Skeletal muscle tissue (tissue), 4 donors: ENCODE measurements around the gene COG4. TPM values are rescaled to one million over a fixed set of nuclear protein-coding genes. Genes with fewer than 3 reads are reported as not detected.

Experiments used
- H3K27ac ChIP-seq: one replicate; pipeline ENCODE4 v1.7.0; 2013; ENCODE audit warnings: mild to moderate bottlenecking, low read depth, low read length, inconsistent platforms
- H3K27me3 ChIP-seq, 3 donors: one replicate each; pipeline ENCODE4 v1.7.0; 2013; ENCODE audit warnings: low read length in 3 of 3; ENCODE audit not compliant: control insufficient read depth in 3 of 3, insufficient read depth in 3 of 3
- H3K36me3 ChIP-seq, 3 donors: one replicate each; pipeline ENCODE4 v1.7.0; 2013; ENCODE audit warnings: low read length in 3 of 3; ENCODE audit not compliant: control insufficient read depth in 3 of 3, insufficient read depth in 3 of 3
- H3K4me1 ChIP-seq, 3 donors: one replicate each; pipeline ENCODE4 v1.7.0; 2013; ENCODE audit warnings: low read length in 3 of 3, mild to moderate bottlenecking in 3 of 3; ENCODE audit not compliant: control insufficient read depth in 3 of 3, insufficient read depth in 3 of 3
- H3K4me3 ChIP-seq, 3 donors: one replicate each; pipeline ENCODE4 v1.7.0; 2013; ENCODE audit warnings: low read length in 3 of 3
- H3K9ac ChIP-seq, 3 donors: one replicate each; pipeline ENCODE4 v1.7.0; 2013; ENCODE audit warnings: low read length in 3 of 3, mild to moderate bottlenecking in 3 of 3, moderate library complexity in 2 of 3, low read depth in 1 of 3
- H3K9me3 ChIP-seq, 3 donors: one replicate each; pipeline ENCODE4 v1.7.0; 2013; ENCODE audit warnings: low read length in 3 of 3; ENCODE audit not compliant: control insufficient read depth in 3 of 3
- total RNA-seq: library from RNA; depleted of rRNA; stranded (reverse); fragments of >200 nt; gene quantifications from one replicate; pipeline ENCODE4 v1.2.3, GENCODE V29; 2014
- donor health status: Osteomylitis.

COG4 gene
- total RNA-seq, 1 donor from 2014 or later, result 66.8 TPM

- no peak overlapping the region for H3K9ac ChIP-seq
- H3K9me3 ChIP-seq, result no peaks in the 10 kb centered on the region
- peaks cover 0 to 6% (median 0%) of the 10 kb centered on the region in 3 donors for H3K4me1 ChIP-seq
- peaks cover 56 to 85% (median 67%) of the 10 kb centered on the region in 3 donors for H3K36me3 ChIP-seq
- H3K27ac ChIP-seq, result no peak overlapping the region
- H3K27me3 ChIP-seq, result no peaks in the 10 kb centered on the region
- no peak overlapping the region for H3K4me3 ChIP-seq
Measured at GRCh38 chr16:70512456-70512855, 10.9 kb downstream of the COG4 start.

GRCh38 chr16:70511833-70512232, 11.5 kb downstream of the COG4 start:
- no peak overlapping the region for H3K9ac ChIP-seq
- H3K4me3 ChIP-seq, result no peak overlapping the region
- H3K27ac ChIP-seq, result no peak overlapping the region
- H3K36me3 ChIP-seq, result peaks cover 53 to 84% (median 65%) of the 10 kb centered on the region in 3 donors
- peaks cover 0 to 6% (median 0%) of the 10 kb centered on the region in 3 donors for H3K4me1 ChIP-seq
- H3K9me3 ChIP-seq, result no peaks in the 10 kb centered on the region
- no peaks in the 10 kb centered on the region for H3K27me3 ChIP-seq

- H3K36me3 ChIP-seq, result peaks cover 48 to 73% (median 53%) of the 10 kb centered on the region in 3 donors
Measured at GRCh38 chr16:70510216-70510615, 13.1 kb downstream of the COG4 start.

GRCh38 chr16:70508752-70509151, 14.6 kb downstream of the COG4 start:
- H3K4me1 ChIP-seq, result peaks cover 0 to 6% (median 0%) of the 10 kb centered on the region in 3 donors
- no peaks in the 10 kb centered on the region for H3K9me3 ChIP-seq
- peaks cover 43 to 62% (median 44%) of the 10 kb centered on the region in 3 donors for H3K36me3 ChIP-seq
- H3K4me3 ChIP-seq, result no peak overlapping the region
- no peak overlapping the region for H3K9ac ChIP-seq
- no peak overlapping the region for H3K27ac ChIP-seq
- no peaks in the 10 kb centered on the region for H3K27me3 ChIP-seq

More at GRCh38 chr16:70510216-70510615, 13.1 kb downstream of the COG4 start:
- H3K27me3 ChIP-seq, result no peaks in the 10 kb centered on the region
- H3K9ac ChIP-seq, result no peak overlapping the region
- peaks cover 0 to 6% (median 0%) of the 10 kb centered on the region in 3 donors for H3K4me1 ChIP-seq
- no peak overlapping the region for H3K4me3 ChIP-seq
- H3K27ac ChIP-seq, result no peak overlapping the region
- H3K9me3 ChIP-seq, result no peaks in the 10 kb centered on the region

- Histone ChIP-seq H3K9ac (no peak overlapping the region), H3K4me1 (peaks cover 0 to 12% (median 6%) of the 10 kb centered on the region in 3 donors), H3K4me3 (no peak overlapping the region), H3K27ac (no peak overlapping the region), H3K36me3 (peaks cover 45 to 59% (median 49%) of the 10 kb centered on the region in 3 donors), H3K27me3 (no peaks in the 10 kb centered on the region), H3K9me3 (no peaks in the 10 kb centered on the region)
Measured at GRCh38 chr16:70496513-70496912, 26.8 kb downstream of the COG4 start.

- Histone ChIP-seq H3K27me3 (no peaks in the 10 kb centered on the region), H3K4me3 (no peak overlapping the region), H3K36me3 (peaks cover 41 to 53% (median 44%) of the 10 kb centered on the region in 3 donors), H3K27ac (no peak overlapping the region), H3K4me1 (peaks cover 0 to 14% (median 9%) of the 10 kb centered on the region in 3 donors), H3K9me3 (no peaks in the 10 kb centered on the region), H3K9ac (no peak overlapping the region)
Measured at GRCh38 chr16:70495425-70496182, 27.8 kb downstream of the COG4 start.

- H3K36me3 ChIP-seq, result peaks cover 42 to 58% (median 52%) of the 10 kb centered on the region in 3 donors
- H3K4me3 ChIP-seq, result no peak overlapping the region
- H3K4me1 ChIP-seq, result peaks cover 7 to 21% (median 13%) of the 10 kb centered on the region in 3 donors
- H3K9me3 ChIP-seq, result no peaks in the 10 kb centered on the region
- no peak overlapping the region for H3K9ac ChIP-seq
- H3K27me3 ChIP-seq, result no peaks in the 10 kb centered on the region
- H3K27ac ChIP-seq, result no peak overlapping the region
Measured at GRCh38 chr16:70494777-70495176, 28.6 kb downstream of the COG4 start.

GRCh38 chr16:70494202-70494770, 29.1 kb downstream of the COG4 start:
- H3K9ac ChIP-seq, result no peak overlapping the region
- H3K36me3 ChIP-seq, result peaks cover 42 to 61% (median 55%) of the 10 kb centered on the region in 3 donors
- no peak overlapping the region for H3K27ac ChIP-seq
- H3K9me3 ChIP-seq, result no peaks in the 10 kb centered on the region
- H3K4me3 ChIP-seq, result no peak overlapping the region
- no peaks in the 10 kb centered on the region for H3K27me3 ChIP-seq
- peaks cover 7 to 21% (median 13%) of the 10 kb centered on the region in 3 donors for H3K4me1 ChIP-seq

GRCh38 chr16:70493802-70494201, 29.6 kb downstream of the COG4 start:
- Histone ChIP-seq H3K27ac (no peak overlapping the region), H3K4me1 (peaks cover 7 to 21% (median 15%) of the 10 kb centered on the region in 3 donors), H3K9me3 (no peaks in the 10 kb centered on the region), H3K9ac (peak overlapping the region in 1 of 3 donors; percentile 25), H3K27me3 (no peaks in the 10 kb centered on the region), H3K4me3 (no peak overlapping the region), H3K36me3 (peaks cover 40 to 62% (median 52%) of the 10 kb centered on the region in 3 donors)

- peaks cover 7 to 17% (median 16%) of the 10 kb centered on the region in 3 donors for H3K4me1 ChIP-seq
- no peak overlapping the region for H3K4me3 ChIP-seq
- H3K27ac ChIP-seq, result peak overlapping the region; percentile 73
- no peak overlapping the region for H3K9ac ChIP-seq
- H3K27me3 ChIP-seq, result no peaks in the 10 kb centered on the region
- H3K36me3 ChIP-seq, result peaks cover 19 to 39% (median 32%) of the 10 kb centered on the region in 3 donors
- no peaks in the 10 kb centered on the region for H3K9me3 ChIP-seq
Measured at GRCh38 chr16:70490261-70490660, 33.1 kb downstream of the COG4 start.
